ENCODE measurements around the gene DNAJC18.

GRCh38 chr5:139394654-139395566 lies 44.4 kb downstream of the DNAJC18 start, which contains the start of gene PROB1:
- no peak for TF ChIP-seq CTCF (conservative IDR thresholded peaks at IDR 0.05; ENCODE audit: low read depth, low read length)
- TF ChIP-seq POLR2A (IDR thresholded peaks at IDR 0.05; ENCODE audit: low read depth, low read length), result no peak
- no peak for TF ChIP-seq CHD1 (IDR thresholded peaks at IDR 0.05; ENCODE audit: low read depth, low read length)
